Measurements from ENCODE around the gene PARN. TPM values are rescaled to one million over a fixed set of nuclear protein-coding genes. Genes with fewer than 3 reads are reported as not detected.
A peak's percentile ranks its signal among the peaks of the same experiment; 100 is the strongest.
"Not testable (repeated sequence)": the region's sequence is repeated elsewhere in the genome, so short reads cannot be mapped to it uniquely, and the experiment has no call there.

PARN gene
- total RNA-seq, 1 experiment from 2014 or later: 30.9 TPM

DNA sequence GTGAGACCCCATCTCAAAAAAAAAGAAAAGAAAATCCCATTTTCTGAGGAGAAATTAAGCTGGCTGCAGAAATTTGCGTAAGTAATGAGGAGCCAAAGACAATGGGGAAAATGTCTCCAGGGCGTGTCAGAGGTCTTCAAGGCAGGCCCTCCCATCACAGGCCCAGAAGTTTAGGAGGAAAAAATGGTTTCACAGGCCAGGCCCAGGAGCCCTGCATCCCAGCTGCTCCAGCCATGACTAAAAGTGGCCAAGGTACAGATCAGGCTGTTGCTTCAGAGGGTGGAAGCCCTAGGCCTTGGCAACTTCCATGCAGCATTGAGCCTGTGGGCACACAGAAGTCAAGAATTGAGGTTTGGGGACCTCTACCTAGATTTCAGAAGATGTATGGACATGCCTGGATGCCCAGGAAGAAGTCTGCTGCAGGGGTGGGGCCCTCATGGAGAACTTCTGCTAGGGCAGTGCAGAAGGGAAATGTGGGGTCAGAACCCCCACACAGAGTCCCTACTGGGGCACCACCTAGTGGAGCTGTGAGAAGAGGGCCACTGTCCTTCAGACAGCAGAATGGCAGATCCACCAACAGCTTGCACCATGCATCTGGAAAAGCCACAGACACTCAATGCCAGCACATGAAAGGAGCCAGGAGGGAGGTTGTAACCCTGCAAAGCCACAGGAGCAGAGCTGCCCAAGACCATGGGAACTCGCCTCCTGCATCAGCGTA is 55.2 kb downstream of the PARN start:
- not testable (repeated sequence) for DNase-seq (ENCODE audit: low read depth)

DNA sequence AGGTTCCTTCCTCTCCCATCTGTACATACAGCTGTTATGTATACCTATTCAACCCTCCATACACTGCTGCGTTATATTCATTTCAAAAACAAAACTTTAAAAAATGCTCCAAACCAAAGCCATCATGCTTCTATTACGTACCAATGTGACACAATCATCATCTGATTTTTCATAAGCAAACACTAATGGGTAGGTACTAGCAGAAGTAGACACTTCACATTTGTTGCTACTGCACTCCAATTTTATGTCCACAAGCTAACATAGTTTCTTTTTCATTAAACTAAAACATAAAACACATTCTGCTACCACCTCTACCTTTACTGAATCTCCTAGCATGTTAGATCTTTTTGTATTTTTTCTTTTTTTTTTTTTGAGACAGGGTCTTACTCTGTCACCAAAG is 57.5 kb downstream of the PARN start:
- no peak for DNase-seq (ENCODE audit: low read depth)

DNA sequence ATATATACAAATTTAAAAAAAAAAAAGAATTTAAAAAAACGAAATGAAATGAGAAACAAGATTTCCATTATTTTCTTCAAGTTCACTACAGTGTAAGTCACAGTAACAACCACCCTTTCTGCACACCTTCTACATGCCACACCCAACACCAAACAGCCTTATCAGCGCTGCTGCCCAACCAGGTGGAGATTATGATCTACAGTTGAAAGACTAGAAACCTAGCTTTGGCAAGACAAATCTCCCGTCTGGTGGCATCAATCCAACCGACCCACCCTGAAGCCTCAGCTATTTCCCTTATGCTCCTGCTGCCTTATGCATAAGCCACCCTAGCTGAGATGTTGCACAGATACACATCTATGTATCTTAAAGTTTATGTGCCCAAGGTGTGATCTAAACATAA is 60.8 kb downstream of the PARN start:
- no peak for DNase-seq (ENCODE audit: low read depth)

DNA sequence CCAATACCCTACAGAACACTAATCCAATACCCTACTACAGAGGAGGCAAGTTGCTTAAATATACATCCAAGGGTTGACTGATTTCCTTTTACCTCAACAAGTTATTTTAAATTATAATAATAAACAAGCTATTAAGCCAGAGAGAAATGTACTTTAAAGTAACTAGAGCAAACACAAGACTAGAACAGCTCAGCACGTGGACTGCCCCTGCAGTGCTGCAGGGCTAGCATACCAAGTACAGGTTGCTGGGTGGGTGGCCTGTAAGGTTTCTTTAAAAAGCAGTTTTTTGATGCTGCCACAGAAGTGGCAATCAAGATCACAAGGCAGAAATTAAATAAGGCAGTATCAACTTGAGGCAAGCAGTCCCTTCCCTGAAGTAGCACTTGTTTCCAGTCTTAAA is 63.5 kb downstream of the PARN start:
- no peak for DNase-seq (ENCODE audit: low read depth)

DNA sequence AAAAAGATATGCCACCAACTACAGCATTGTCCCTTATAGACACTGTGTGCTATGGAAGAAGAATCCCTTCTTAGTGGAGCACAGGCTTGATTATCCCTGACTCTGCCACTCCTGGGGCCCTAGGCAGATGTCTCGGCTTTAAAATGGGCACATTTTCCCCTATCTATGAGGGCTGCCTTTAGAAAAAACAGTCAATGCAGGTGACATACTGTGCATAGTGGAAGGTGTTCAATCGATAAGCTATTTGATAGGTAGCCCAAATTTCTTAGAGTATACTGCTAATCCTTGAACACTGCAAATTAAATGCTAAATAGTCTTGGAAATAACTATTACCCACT is 64.4 kb downstream of the PARN start:
- no peak for DNase-seq (ENCODE audit: low read depth)

DNA sequence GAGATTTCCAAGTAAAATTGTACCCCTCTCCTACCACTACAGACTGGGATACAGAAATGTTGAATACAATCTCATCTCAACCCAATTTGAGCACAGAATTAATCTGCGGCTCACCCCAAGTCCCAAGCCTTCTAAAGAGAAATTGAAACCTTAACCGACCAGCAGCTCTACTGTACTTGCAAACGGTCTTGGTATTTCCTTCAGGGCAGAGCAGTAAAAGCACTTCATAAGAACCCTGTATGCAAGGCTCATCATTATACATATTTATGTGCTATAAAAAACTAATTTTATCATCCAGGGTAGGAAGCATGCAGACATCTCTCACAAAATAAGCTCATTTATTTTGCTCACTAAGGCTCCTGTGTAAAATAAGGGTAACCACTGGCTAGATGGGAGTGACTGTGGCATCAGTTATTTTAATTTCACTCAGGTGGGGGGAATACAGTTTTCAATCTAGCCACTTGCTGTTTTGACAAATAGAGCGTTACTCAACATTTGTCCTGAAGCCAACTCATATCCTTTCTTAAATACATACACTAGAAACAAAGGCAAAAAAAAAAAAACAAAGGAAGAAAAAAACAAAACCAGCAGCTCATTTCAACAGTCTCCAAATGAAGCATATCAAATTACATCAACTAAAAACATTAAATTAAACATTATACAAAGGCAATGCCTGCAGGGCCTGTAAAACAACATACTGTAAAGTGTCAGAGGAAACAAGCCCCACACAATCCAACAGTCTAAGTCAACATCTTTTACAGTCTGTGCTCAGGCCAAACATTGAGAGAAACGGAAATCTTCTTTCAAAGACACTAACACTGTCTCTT is 65.0 kb downstream of the PARN start:
- DNase-seq (ENCODE audit: low read depth): no peak

DNA sequence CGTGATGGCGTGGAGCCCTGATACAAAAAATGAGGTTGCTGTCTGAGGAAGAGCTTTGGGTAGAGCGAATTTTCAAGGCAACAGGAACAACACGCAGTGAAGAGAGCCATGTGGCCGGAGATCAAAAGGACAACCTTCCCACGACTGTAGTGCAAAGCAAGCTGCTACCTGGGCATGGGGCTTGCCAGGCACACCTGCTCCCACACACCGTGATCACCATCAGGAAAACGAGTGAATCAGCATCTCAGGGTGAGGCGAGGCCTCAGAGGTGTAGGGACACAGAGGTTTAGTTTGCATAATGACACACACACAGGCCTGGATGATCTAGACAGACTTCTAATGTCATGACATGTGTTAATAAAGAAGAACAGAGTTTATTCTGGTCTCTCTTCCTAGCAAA is 65.7 kb downstream of the PARN start:
- DNase-seq (ENCODE audit: low read depth): no peak

DNA sequence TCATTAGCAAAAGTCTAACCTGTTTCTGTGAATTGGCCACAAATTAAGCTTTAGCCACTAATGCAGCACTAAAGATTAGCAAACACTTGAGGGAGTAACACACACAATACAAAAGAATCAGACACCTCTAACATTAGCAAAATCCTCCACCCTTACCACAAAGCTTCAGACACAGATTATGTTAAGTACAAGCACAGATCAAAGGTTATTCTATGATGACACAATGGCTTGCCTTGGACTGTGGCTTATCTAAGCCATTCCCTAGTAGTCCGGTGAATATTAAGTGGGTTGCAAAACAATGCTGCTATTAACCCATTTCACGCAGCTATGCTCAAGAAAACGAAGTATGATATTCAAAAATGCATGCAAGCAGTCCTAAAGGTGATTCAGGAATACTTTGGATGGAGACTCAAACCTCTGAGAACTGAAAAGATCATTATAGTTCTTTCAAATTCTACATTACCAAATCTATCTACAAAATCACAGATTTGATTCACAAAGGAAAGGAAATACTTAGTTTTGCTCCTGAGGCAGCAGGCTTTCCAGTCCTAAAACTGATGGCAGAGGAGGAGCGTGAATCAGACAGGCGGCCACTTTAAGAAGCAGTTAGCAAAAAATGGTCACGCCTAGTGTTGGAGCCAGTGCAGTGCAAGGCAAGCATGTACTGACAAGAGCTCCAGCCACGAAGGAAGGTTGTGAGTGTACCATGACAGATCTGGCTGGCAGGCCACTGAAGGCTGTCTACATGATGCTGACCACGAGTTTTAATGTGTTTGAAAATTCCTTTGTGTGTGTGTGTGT is 67.2 kb downstream of the PARN start:
- peak; percentile 4 for DNase-seq (ENCODE audit: low read depth)

DNA sequence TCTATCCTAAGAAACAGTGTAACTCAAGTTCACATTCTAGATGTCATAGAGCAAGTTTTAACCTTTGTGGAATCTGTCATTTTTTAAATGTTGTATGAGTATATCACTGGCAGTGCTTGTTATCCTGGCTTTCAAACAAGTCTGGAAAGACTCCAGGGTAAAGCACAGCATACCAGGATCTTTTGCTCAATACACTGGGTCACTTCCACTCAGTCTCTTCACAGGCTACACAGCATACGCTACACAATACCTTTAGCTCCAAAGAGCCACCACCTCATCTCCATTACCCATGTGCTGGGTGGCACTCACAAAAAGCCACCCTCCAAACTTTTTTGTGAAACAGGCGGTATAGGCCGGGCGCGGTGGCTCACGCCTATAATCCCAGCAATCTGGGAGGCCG is 69.5 kb downstream of the PARN start:
- no peak for DNase-seq (ENCODE audit: low read depth)

DNA sequence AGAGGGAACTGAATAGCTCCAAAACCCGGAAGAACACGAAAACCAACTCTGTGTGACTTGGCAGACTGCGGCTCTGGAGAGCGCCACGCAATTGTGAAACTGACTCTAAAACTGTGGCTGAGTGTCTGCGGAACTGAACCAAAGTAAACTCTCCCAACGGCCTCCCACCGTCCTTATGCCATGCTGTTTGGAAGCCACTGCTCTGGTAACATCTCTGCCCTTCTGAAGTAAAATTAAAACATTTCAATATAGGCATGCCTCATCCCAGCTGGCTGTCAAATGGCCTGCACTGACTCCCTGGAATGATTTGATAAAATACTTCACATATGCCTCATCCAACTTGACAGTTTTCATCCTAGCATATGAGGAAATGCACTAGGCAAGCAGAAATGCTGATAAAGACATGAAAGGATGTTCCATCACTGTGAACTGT is 70.2 kb downstream of the PARN start:
- no peak for DNase-seq (ENCODE audit: low read depth)

DNA sequence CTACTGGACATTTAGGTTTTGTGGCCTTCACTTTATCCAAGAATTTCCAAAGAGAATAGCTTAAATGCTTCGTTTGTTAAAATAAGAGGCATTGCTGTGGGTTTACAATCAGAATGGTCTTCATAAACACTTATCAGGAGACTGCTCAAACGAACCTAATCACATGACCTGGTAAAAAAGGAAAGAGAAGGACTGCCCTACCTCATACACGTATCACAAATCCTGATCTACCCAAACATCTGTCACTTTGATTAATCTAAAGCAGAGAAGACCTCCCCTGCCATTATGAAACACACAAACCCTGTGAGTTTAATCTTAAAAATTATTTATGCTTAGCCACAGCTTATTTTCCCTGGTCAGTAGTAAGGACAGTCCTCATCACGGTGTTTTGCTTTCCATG is 76.6 kb downstream of the PARN start:
- no peak for DNase-seq (ENCODE audit: low read depth)

DNA sequence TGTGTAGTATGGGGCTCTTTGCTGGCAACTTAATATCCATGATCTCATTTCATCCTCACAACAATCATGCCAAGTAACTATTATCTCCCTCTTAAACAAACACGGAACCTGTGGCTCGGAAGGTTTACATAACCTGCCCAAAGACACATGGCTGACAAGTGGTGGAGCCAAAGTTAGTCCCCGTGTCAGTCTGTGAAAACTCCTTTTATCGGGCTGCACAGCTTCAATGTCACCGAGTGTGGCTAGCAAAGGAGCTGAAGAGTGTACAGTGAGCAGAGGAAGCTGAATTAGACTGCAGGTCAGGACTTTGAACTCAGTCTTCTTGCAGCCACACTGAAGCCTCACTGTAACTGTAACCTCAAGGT is 80.3 kb downstream of the PARN start:
- DNase-seq (ENCODE audit: low read depth): no peak

DNA sequence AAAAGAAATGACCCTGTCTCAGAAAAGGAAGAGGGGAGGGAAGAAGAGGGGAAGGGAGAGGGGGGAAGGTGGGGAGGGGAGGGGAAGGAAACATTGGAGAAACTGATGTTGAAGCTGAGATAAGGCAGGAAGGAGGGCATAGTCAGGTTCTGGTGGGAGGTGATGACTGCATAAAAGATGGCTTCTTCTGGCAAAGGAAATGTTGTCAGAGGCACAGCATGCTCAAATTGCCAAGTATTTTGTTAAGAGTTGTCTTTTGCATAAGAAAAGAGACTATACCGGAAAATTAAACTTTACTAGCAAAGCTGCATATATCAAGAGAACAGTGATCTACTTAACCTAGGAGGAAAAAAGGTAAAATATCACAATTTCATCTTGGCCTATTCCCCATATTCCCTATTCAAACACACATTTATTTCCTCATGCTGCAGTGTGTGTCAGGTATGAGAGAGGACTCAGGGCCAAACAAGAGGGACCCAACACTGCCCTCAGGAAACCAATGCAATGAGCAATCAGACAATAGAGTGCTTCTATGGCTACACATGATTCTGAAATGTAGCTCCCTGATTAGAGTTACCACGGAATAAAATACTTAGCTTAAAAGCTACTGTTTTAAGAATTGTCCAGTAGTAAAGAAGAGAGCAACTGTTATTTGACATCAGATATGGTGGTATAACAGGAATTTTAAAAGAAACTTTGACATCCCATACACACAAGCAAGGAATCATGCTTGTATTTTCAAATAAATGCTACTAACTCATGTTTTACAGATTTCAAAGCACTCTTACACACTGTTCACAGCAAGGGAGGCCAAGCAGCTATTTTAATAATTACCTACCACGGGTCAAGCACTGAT is 80.9 kb downstream of the PARN start:
- DNase-seq (ENCODE audit: low read depth): no peak

DNA sequence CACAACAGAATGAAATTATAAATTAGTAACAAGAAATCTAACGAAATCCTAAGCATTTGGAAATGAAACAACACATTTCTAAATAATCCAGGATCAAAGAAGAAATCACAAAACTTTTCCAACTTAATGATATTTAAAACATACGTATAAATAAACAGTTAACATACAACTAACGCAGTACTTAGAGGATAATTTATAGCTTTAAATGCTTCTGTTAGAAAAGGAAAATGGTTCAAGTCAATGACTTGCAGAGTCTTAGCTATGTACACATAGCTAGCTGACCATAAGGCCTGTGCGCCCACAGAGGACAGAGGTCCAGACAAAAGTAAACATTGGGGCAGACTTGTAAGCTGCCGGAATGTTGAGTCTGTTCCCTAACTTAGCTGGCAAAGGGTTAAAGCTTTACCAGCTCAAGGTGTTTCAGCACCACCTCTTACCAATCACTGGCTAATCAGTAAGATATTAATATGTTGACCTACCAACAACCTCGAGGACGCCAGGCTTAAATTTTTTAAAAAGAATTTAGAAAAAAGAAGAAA is 84.6 kb downstream of the PARN start:
- no peak for DNase-seq (ENCODE audit: low read depth)

DNA sequence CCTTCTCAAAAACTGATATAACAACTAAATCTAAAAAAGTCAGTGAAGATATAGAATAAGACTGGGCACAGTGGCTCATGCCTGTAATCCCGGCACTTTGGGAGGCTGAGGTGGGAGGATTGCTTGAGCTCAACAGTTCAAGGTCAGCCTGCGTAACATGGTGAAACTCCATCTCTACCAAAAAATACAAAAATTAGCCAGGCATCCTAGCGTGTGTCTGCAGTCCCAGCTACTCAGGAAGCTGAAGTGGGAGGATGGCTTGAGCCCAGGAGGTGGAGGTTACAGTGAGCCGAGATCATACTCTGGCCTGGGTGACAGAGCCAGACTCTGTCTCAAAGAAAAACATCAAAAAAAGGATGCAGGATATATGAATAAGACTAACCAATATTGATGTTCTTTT is 85.2 kb downstream of the PARN start:
- not testable (repeated sequence) for DNase-seq (ENCODE audit: low read depth)

DNA sequence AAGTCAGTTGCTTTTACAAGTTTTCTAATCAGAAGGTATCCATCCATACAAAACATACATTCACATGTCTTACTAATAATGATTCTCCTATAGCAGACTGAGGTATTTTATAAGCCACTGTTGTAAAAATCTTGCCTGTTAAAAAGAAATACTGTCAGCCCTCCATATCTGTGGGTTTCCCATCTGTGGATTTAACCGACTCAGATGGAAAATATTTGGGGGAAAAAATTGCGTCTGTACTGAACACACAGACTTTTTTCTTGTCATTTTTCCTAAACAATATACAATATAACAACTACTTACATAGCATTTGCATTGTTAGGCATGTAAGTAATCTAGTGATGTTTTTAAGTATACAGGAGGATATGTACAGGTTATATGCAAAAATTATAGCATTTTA is 90.4 kb downstream of the PARN start:
- no peak for DNase-seq (ENCODE audit: low read depth)

DNA sequence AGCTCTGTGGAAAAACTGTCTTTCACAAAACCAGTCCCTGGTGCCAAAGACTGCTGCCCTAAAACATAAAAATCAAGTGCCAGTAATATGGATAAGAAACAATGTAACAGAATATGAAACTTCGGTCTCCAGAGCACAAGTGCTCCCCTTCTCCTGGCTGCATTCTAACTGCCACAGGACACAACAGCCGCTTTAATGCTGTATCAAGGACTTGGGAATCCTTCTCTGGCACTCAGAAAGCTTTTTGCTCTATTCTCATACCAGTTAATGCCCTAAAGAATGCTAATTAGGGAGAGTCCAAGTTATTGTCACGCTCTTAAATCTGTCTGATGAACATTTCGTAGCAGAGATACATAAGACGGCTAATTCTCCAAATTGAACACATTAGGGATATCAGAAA is 90.9 kb downstream of the PARN start:
- DNase-seq (ENCODE audit: low read depth): no peak

DNA sequence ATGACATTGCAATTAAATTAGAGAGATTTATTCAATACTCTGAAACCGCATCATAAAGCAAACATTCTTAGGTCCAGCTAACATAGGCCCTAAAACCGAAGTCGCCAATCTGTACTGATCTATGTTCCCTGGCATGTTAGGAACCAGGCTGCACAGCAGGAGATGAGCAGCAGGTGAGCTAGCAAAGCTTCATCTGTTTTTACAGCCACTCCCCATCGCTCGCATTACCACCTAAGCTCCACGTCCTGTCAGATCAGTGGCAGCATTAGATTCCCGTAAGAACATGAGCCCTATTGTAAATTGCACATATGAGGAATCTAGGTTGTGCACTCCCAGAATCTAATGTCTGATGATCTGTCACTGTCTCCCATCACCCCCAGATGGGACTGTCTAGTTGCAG is 91.5 kb downstream of the PARN start:
- no peak for DNase-seq (ENCODE audit: low read depth)

DNA sequence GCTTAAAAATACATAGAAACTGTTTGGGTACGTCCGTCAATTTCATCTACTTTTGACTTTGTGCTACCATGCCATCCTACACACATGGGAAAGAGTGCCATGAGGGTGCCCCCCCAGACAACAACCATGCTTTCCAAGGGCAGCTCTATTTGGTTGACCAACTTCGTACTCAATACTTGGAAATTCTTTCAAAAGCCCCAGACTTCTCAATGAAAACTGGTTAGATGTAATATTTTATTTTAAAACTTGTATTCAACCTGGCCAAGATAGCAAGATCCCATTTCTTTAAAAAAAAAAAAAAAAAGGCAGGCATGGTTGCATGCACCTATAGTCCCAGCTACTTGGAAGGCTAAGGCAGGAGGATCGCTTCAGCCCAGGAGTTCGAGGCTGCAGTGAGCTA is 98.4 kb downstream of the PARN start:
- DNase-seq (ENCODE audit: low read depth): no peak

DNA sequence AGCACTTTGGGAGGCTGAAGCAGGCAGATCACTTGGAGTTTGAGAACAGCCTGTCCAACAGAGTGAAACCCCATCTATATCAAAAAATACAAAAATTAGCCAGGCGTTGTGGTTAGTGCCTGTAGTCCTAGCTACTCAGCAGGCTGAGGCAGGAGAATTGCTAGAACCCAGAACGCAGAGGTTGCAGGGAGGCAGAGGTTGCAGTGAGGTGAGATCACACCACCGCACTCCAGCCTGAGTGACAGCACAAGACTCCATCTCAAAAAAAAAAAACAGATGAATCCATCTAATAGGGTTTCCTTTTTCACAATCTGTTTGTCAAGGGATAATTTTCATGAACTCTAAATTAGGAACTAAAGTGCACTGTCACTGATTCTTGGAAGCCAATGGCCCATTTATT is 99.0 kb downstream of the PARN start:
- no peak for DNase-seq (ENCODE audit: low read depth)

DNA sequence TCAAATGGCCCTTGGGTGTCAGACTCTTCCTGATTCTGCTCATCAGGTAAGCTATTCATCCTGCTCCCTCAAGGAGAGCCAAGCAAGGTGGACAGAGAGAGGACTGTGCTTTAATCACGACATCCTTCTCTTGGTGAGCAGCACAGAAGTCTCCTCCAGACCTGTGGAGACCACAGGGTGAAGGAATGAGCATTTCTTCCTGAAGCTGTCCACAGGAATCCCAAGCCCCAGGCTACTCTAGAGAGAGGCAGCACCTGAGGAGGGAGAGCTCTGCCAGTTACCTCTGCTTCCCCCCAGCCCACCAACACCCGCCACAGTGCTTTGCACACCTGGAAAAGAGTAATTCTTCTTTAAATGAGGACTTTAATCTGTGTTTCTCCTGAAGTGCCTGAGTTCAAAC is 100.0 kb downstream of the PARN start:
- DNase-seq (ENCODE audit: low read depth): no peak

Measured in HT1080 (cell line).